ENCODE data around the gene PCTP.

DNA sequence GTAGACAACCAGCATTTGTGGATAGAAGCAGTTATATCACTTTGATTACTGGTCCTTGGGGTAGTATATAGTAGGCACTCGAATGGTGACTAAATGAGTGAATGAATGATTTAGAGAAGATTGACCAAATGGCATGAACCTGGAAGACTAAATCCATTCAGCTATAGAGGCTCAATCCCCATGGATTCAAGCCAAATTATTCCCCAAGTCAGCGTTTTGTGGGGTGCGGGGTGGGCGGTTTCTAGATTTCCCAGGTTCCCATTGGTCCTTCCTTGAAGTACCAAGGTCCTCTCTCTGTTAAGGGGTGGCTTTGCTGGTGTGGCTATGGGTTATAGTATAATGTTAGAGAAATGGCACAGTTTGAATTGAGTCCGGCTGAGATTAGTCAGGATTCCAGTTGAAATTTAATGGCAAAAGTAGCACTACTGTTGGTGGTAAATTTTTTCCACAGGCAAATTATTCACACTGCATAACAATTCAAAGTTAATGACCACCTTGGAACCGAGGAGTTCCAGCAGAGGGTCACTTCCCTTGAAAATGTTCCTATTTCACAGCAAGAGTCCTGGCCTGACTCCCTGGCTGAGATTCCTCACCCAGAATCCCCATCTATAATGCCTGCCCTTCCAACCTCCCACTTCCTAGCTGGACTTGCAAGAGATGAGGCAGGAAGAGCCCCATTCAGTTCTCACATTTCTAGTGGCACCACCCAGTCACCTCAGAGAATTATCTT, 27.7 kb downstream of the PCTP start:
- TF ChIP-seq, protein P1, sequence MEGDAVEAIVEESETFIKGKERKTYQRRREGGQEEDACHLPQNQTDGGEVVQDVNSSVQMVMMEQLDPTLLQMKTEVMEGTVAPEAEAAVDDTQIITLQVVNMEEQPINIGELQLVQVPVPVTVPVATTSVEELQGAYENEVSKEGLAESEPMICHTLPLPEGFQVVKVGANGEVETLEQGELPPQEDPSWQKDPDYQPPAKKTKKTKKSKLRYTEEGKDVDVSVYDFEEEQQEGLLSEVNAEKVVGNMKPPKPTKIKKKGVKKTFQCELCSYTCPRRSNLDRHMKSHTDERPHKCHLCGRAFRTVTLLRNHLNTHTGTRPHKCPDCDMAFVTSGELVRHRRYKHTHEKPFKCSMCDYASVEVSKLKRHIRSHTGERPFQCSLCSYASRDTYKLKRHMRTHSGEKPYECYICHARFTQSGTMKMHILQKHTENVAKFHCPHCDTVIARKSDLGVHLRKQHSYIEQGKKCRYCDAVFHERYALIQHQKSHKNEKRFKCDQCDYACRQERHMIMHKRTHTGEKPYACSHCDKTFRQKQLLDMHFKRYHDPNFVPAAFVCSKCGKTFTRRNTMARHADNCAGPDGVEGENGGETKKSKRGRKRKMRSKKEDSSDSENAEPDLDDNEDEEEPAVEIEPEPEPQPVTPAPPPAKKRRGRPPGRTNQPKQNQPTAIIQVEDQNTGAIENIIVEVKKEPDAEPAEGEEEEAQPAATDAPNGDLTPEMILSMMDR (conservative IDR thresholded peaks at IDR 0.05; ENCODE audit: low read depth, low read length) = no peak
- TF ChIP-seq POLR2A (IDR thresholded peaks at IDR 0.05; ENCODE audit: low read depth, low read length) (no peak), FOS (IDR thresholded peaks at IDR 0.05; ENCODE audit: low read depth, low read length) (no peak), RFX5 (IDR thresholded peaks at IDR 0.05; ENCODE audit: low read depth, low read length) (no peak)

Data from IMR-90 (cell line).